ENCODE data around the gene SLC9A3.

Gene SLC9A3

GRCh38 chr5:556909-557441 lies 32.7 kb upstream of the SLC9A3 start:
- H3K27me3 ChIP-seq (ENCODE audit: control insufficient read depth, insufficient read depth, low read length), result peaks cover 3% of the 10 kb centered on the region; the same call in 1 of the 2 replicates
- H3K27ac ChIP-seq (ENCODE audit: low read length), result no peak overlapping the region
- H3K36me3 ChIP-seq (ENCODE audit: control insufficient read depth, insufficient read depth, low read length), result no peaks in the 10 kb centered on the region
- no peaks in the 10 kb centered on the region for H3K9me3 ChIP-seq (ENCODE audit: control insufficient read depth, insufficient read depth, low read length)
- no CpG with 5 or more reads among the region's 19 CpGs for WGBS (ENCODE audit: insufficient coverage, insufficient read length)
- no peaks in the 10 kb centered on the region; the same call in 1 of the 2 replicates for H3K4me1 ChIP-seq (ENCODE audit: control insufficient read depth, insufficient read depth, low read length)
- H3K4me3 ChIP-seq (ENCODE audit: low read length), result no peak overlapping the region
- DNase-seq (ENCODE audit: low read depth, low spot score), result no peak

- H3K27ac ChIP-seq (ENCODE audit: low read length), result no peak overlapping the region
- H3K36me3 ChIP-seq (ENCODE audit: control insufficient read depth, insufficient read depth, low read length), result no peaks in the 10 kb centered on the region
- no peaks in the 10 kb centered on the region; the same call in 1 of the 2 replicates for H3K4me1 ChIP-seq (ENCODE audit: control insufficient read depth, insufficient read depth, low read length)
- no peaks in the 10 kb centered on the region; the same call in 1 of the 2 replicates for H3K27me3 ChIP-seq (ENCODE audit: control insufficient read depth, insufficient read depth, low read length)
- DNase-seq (ENCODE audit: low read depth, low spot score), result no peak
- no peaks in the 10 kb centered on the region for H3K9me3 ChIP-seq (ENCODE audit: control insufficient read depth, insufficient read depth, low read length)
- WGBS (ENCODE audit: insufficient coverage, insufficient read length), result no CpG with 5 or more reads among the region's 27 CpGs
- H3K4me3 ChIP-seq (ENCODE audit: low read length), result no peak overlapping the region
These were observed 30.9 kb upstream of the SLC9A3 start for GRCh38 chr5:555058-555623.

- Histone ChIP-seq H3K4me1 (ENCODE audit: control insufficient read depth, insufficient read depth, low read length) (no peaks in the 10 kb centered on the region; the same call in 1 of the 2 replicates), H3K4me3 (ENCODE audit: low read length) (no peak overlapping the region), H3K27ac (ENCODE audit: low read length) (no peak overlapping the region), H3K36me3 (ENCODE audit: control insufficient read depth, insufficient read depth, low read length) (no peaks in the 10 kb centered on the region), H3K9me3 (ENCODE audit: control insufficient read depth, insufficient read depth, low read length) (no peaks in the 10 kb centered on the region), H3K27me3 (ENCODE audit: control insufficient read depth, insufficient read depth, low read length) (no peaks in the 10 kb centered on the region; the same call in 1 of the 2 replicates)
- DNase-seq (ENCODE audit: low read depth, low spot score), result no peak
- WGBS (ENCODE audit: insufficient coverage, insufficient read length), result no CpG with 5 or more reads among the region's 40 CpGs
These were observed 30.2 kb upstream of the SLC9A3 start for GRCh38 chr5:554284-554988.

GRCh38 chr5:553874-554273 lies 29.6 kb upstream of the SLC9A3 start:
- Histone ChIP-seq H3K27me3 (ENCODE audit: control insufficient read depth, insufficient read depth, low read length) (peaks cover 2% of the 10 kb centered on the region; the same call in 1 of the 2 replicates), H3K4me1 (ENCODE audit: control insufficient read depth, insufficient read depth, low read length) (no peaks in the 10 kb centered on the region; the same call in 1 of the 2 replicates), H3K4me3 (ENCODE audit: low read length) (no peak overlapping the region), H3K27ac (ENCODE audit: low read length) (no peak overlapping the region), H3K9me3 (ENCODE audit: control insufficient read depth, insufficient read depth, low read length) (no peaks in the 10 kb centered on the region), H3K36me3 (ENCODE audit: control insufficient read depth, insufficient read depth, low read length) (no peaks in the 10 kb centered on the region)
- no peak for DNase-seq (ENCODE audit: low read depth, low spot score)
- WGBS (ENCODE audit: insufficient coverage, insufficient read length), result no CpG with 5 or more reads among the region's 13 CpGs

GRCh38 chr5:551406-551805 lies 27.2 kb upstream of the SLC9A3 start:
- H3K4me3 ChIP-seq (ENCODE audit: low read length), result no peak overlapping the region
- no peak overlapping the region for H3K27ac ChIP-seq (ENCODE audit: low read length)
- DNase-seq (ENCODE audit: low read depth, low spot score), result no peak
- no peaks in the 10 kb centered on the region for H3K9me3 ChIP-seq (ENCODE audit: control insufficient read depth, insufficient read depth, low read length)
- H3K36me3 ChIP-seq (ENCODE audit: control insufficient read depth, insufficient read depth, low read length), result no peaks in the 10 kb centered on the region
- H3K27me3 ChIP-seq (ENCODE audit: control insufficient read depth, insufficient read depth, low read length), result peaks cover 11% of the 10 kb centered on the region; the same call in 1 of the 2 replicates
- no peaks in the 10 kb centered on the region; the same call in 1 of the 2 replicates for H3K4me1 ChIP-seq (ENCODE audit: control insufficient read depth, insufficient read depth, low read length)
- no CpG with 5 or more reads among the region's 6 CpGs for WGBS (ENCODE audit: insufficient coverage, insufficient read length)

DNA sequence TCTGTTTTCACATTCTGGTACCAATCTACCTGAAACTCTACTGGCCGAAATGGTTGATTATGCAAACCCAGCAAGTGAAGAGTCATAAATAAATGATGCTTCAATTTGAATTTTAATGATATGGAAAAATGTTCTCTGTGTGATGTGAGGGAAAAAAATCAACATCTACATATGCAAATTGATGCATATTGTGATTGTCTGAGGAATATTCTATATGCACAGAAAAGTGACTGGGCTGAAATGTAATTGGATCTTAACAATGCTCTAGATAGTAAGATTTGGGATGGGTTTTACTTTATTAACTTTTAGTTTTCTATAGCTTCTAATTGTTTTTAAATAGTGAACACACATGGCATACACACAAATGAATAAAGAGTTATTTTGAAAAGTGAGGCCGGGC lies 25.0 kb upstream of the SLC9A3 start:
- Histone ChIP-seq H3K27ac (ENCODE audit: low read length) (no peak overlapping the region), H3K9me3 (ENCODE audit: control insufficient read depth, insufficient read depth, low read length) (no peaks in the 10 kb centered on the region), H3K4me3 (ENCODE audit: low read length) (no peak overlapping the region), H3K4me1 (ENCODE audit: control insufficient read depth, insufficient read depth, low read length) (no peaks in the 10 kb centered on the region), H3K27me3 (ENCODE audit: control insufficient read depth, insufficient read depth, low read length) (peaks cover 11% of the 10 kb centered on the region; the same call in 1 of the 2 replicates), H3K36me3 (ENCODE audit: control insufficient read depth, insufficient read depth, low read length) (no peaks in the 10 kb centered on the region)
- no CpG with 5 or more reads among the region's 2 CpGs for WGBS (ENCODE audit: insufficient coverage, insufficient read length)
- no peak for DNase-seq (ENCODE audit: low read depth, low spot score)

- H3K4me1 ChIP-seq (ENCODE audit: control insufficient read depth, insufficient read depth, low read length), result no peaks in the 10 kb centered on the region
- no peaks in the 10 kb centered on the region for H3K9me3 ChIP-seq (ENCODE audit: control insufficient read depth, insufficient read depth, low read length)
- H3K4me3 ChIP-seq (ENCODE audit: low read length), result no peak overlapping the region
- no peak for DNase-seq (ENCODE audit: low read depth, low spot score)
- no peak overlapping the region for H3K27ac ChIP-seq (ENCODE audit: low read length)
- H3K27me3 ChIP-seq (ENCODE audit: control insufficient read depth, insufficient read depth, low read length), result peaks cover 11% of the 10 kb centered on the region; the same call in 1 of the 2 replicates
- no peaks in the 10 kb centered on the region for H3K36me3 ChIP-seq (ENCODE audit: control insufficient read depth, insufficient read depth, low read length)
- no CpG with 5 or more reads among the region's 10 CpGs for WGBS (ENCODE audit: insufficient coverage, insufficient read length)
These were observed 24.0 kb upstream of the SLC9A3 start for GRCh38 chr5:548256-548655.

GRCh38 chr5:547086-547924 lies 23.1 kb upstream of the SLC9A3 start:
- Histone ChIP-seq H3K36me3 (ENCODE audit: control insufficient read depth, insufficient read depth, low read length) (no peaks in the 10 kb centered on the region), H3K27ac (ENCODE audit: low read length) (no peak overlapping the region), H3K4me1 (ENCODE audit: control insufficient read depth, insufficient read depth, low read length) (no peaks in the 10 kb centered on the region), H3K27me3 (ENCODE audit: control insufficient read depth, insufficient read depth, low read length) (peaks cover 11% of the 10 kb centered on the region; the same call in 1 of the 2 replicates), H3K4me3 (ENCODE audit: low read length) (no peak overlapping the region), H3K9me3 (ENCODE audit: control insufficient read depth, insufficient read depth, low read length) (no peaks in the 10 kb centered on the region)
- DNase-seq (ENCODE audit: low read depth, low spot score), result no peak
- WGBS (ENCODE audit: insufficient coverage, insufficient read length), result no CpG with 5 or more reads among the region's 22 CpGs

DNA sequence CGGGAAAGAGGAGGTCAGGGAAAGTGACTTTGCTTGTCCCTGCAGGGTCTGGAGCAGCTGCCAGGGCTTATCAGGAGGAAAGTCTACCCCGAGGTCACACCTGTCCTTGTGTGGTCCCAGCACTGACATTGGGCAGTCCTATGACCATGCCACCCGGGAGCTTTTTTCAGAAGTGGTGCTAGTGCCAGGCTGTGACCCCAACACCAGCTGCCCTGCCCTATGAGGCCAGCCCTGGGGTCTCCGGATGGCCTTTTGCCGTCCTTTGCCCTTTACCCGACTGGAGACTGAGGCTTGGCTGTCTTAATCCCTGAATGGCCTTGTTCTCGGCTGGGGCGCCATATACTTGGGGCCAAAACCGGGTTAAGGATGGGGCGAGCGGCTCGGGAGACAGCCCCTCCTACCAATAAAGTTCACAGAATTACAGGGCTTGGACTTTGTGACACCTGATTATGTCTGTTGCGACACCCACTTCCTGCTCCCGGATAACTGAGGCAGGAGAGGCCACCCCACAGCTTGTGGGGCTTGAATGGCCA lies 22.2 kb upstream of the SLC9A3 start:
- DNase-seq (ENCODE audit: low read depth, low spot score), result no peak
- H3K4me1 ChIP-seq (ENCODE audit: control insufficient read depth, insufficient read depth, low read length), result no peaks in the 10 kb centered on the region
- H3K4me3 ChIP-seq (ENCODE audit: low read length), result no peak overlapping the region
- H3K27ac ChIP-seq (ENCODE audit: low read length), result no peak overlapping the region
- no peaks in the 10 kb centered on the region for H3K9me3 ChIP-seq (ENCODE audit: control insufficient read depth, insufficient read depth, low read length)
- no CpG with 5 or more reads among the region's 14 CpGs for WGBS (ENCODE audit: insufficient coverage, insufficient read length)
- peaks cover 11% of the 10 kb centered on the region; the same call in 1 of the 2 replicates for H3K27me3 ChIP-seq (ENCODE audit: control insufficient read depth, insufficient read depth, low read length)
- H3K36me3 ChIP-seq (ENCODE audit: control insufficient read depth, insufficient read depth, low read length), result no peaks in the 10 kb centered on the region
